ENCODE results near the gene COA7. TPM values are rescaled to one million over a fixed set of nuclear protein-coding genes. Genes with fewer than 3 reads are reported as not detected.

The COA7 gene
- total RNA-seq, 2 experiments from 2014 or later, result 16.3 to 17.6 TPM

DNA sequence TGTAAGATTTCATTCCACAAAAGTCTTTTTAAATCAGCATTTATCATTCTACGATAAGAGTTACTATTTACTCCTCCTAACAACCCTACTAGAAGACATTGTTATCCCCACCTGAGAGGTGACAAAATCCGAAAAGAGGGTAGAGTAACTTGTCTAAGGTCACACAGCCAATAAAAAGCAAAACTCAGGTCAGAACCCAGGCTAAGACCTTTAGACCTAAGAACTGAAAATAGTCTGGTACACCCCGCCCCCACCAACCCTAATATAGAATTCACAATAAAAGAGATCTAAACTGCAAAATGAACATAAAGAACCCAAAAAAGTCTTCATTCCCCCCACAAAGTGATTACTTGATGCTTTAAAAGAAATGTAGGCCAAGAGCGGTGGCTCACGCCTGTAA, 18.6 kb downstream of the COA7 start:
- H3K9me3 Mint-ChIP-seq, result no peaks in the 10 kb centered on the region
- DNase-seq, result no peak
- H3K27me3 Mint-ChIP-seq, result no peaks in the 10 kb centered on the region
- H3K36me3 Mint-ChIP-seq (ENCODE audit: low read depth), result peaks cover 7% of the 10 kb centered on the region
- TF ChIP-seq, protein P1, sequence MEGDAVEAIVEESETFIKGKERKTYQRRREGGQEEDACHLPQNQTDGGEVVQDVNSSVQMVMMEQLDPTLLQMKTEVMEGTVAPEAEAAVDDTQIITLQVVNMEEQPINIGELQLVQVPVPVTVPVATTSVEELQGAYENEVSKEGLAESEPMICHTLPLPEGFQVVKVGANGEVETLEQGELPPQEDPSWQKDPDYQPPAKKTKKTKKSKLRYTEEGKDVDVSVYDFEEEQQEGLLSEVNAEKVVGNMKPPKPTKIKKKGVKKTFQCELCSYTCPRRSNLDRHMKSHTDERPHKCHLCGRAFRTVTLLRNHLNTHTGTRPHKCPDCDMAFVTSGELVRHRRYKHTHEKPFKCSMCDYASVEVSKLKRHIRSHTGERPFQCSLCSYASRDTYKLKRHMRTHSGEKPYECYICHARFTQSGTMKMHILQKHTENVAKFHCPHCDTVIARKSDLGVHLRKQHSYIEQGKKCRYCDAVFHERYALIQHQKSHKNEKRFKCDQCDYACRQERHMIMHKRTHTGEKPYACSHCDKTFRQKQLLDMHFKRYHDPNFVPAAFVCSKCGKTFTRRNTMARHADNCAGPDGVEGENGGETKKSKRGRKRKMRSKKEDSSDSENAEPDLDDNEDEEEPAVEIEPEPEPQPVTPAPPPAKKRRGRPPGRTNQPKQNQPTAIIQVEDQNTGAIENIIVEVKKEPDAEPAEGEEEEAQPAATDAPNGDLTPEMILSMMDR (IDR thresholded peaks at IDR 0.05), result no peak
- ChIA-PET CTCF (no interaction called here), POLR2A (no interaction called here)
- ATAC-seq, result no peak
- no peak overlapping the region for H3K27ac Mint-ChIP-seq
- intact Hi-C loops (cut with micrococcal nuclease), result no loop called here
- peaks cover 7% of the 10 kb centered on the region for H3K4me1 Mint-ChIP-seq (ENCODE audit: low read depth)
- H3K4me3 Mint-ChIP-seq, result no peak overlapping the region

DNA sequence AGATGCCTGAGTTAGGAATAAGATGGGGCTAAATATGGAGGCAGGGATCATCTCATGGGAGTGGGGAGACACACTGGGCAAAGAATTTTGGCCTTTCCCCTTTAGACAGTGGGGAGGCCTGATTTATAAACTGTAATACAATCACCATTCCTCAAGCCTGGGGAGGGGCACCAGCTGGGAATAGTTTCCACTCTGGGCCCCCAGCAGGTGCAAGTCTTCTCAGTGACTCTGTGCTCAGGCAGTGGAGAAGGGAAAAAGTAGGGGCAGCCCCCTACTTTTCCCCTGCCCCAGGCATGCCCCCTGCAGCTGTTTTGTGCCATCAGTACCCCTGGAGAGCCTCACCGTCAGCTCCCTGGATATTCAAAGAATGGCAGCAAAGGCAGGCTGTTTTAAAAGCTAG, 19.1 kb downstream of the COA7 start:
- POLR2A ChIA-PET, result interaction anchor here (0.6 to 0.7 kb wide), 2 partner anchors 275 to 1454 kb away, joined by 3 read pairs; no protein-coding TSS in a partner anchor
- H3K27ac Mint-ChIP-seq, result no peak overlapping the region

GRCh38 chr1:52677076-52677806, 20.9 kb downstream of the COA7 start:
- ATAC-seq (no peak), DNase-seq (no peak)
- ChIA-PET CTCF (interaction anchor here (1.0 to 1.6 kb wide), 2 partner anchors 9 to 10 kb away, joined by 3 to 9 read pairs; no protein-coding TSS in a partner anchor), POLR2A (no interaction called here)
- H3K36me3 Mint-ChIP-seq (ENCODE audit: low read depth), result no peaks in the 10 kb centered on the region
- H3K4me1 Mint-ChIP-seq (ENCODE audit: low read depth), result peaks cover 7% of the 10 kb centered on the region
- no peak overlapping the region for H3K4me3 Mint-ChIP-seq
- H3K9me3 Mint-ChIP-seq, result no peaks in the 10 kb centered on the region
- peak overlapping the region; percentile 2 for H3K27ac Mint-ChIP-seq
- TF ChIP-seq, protein P1 (IDR thresholded peaks at IDR 0.05), result no peak
- intact Hi-C loops (cut with micrococcal nuclease), result no loop called here
- no peaks in the 10 kb centered on the region for H3K27me3 Mint-ChIP-seq

More for the DNA sequence above, 19.1 kb downstream of the COA7 start:
- Mint-ChIP-seq H3K4me3 (no peak overlapping the region), H3K4me1 (ENCODE audit: low read depth) (peaks cover 7% of the 10 kb centered on the region), H3K9me3 (no peaks in the 10 kb centered on the region), H3K36me3 (ENCODE audit: low read depth) (peaks cover 7% of the 10 kb centered on the region), H3K27me3 (no peaks in the 10 kb centered on the region)
- DNase-seq (no peak), ATAC-seq (no peak)
- intact Hi-C loops (cut with micrococcal nuclease), result no loop called here
- CTCF ChIA-PET, result no interaction called here
- TF ChIP-seq, protein P1 (IDR thresholded peaks at IDR 0.05), result no peak

DNA sequence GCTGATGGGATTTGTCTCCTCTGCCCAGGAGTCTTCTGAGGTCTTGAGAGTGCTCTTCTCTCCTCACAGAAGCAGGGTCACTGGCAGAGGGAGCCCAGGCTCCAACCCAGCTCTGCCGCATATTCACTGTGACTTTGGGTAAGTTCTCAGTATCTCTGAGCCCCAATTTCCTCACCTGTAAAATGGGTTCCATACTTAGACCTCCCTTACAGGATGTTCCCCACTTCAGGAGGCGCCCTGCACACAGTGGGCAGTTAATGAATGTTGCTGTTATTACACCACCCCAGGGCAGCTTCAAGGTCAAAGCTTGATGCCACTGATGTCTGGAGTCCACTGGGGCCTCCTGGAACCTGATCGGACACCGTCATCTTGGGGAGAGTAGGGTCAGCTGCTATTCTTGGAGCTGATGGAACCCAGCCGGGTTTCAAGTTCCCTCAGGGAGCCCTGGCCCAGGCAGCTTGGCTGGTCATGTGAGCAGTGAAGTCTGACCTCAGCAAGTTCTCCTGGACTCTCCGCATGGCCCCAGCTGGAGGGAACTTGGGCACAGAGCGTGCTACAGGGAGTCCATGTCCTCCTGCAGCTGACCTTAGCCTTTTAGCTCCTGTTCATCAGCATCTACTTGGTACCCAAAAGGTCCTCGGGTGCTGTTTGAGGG, 21.8 kb downstream of the COA7 start:
- DNase-seq, result no peak
- H3K27ac Mint-ChIP-seq, result no peak overlapping the region
- H3K27me3 Mint-ChIP-seq, result no peaks in the 10 kb centered on the region
- H3K9me3 Mint-ChIP-seq, result no peaks in the 10 kb centered on the region
- no peaks in the 10 kb centered on the region for H3K36me3 Mint-ChIP-seq (ENCODE audit: low read depth)
- peaks cover 7% of the 10 kb centered on the region for H3K4me1 Mint-ChIP-seq (ENCODE audit: low read depth)
- intact Hi-C loops (cut with micrococcal nuclease), result no loop called here
- TF ChIP-seq, protein P1 (IDR thresholded peaks at IDR 0.05), result no peak
- no peak for ATAC-seq
- H3K4me3 Mint-ChIP-seq, result no peak overlapping the region
- ChIA-PET CTCF (interaction anchor here (1.0 to 1.6 kb wide), 2 partner anchors 10 kb away, joined by 3 to 9 read pairs; no protein-coding TSS in a partner anchor), POLR2A (interaction anchor here (1.2 kb wide), 1 partner anchor 179 kb away, joined by 3 read pairs; no protein-coding TSS in a partner anchor)

All from activated CD8-positive, alpha-beta T cell treated with anti-CD3 and anti-CD28 coated beads for 36 hours (primary cell).